Measurements from ENCODE around the gene GPR135. TPM values are rescaled to one million over a fixed set of nuclear protein-coding genes. Genes with fewer than 3 reads are reported as not detected.

Gene GPR135
- total RNA-seq, 1 experiment from 2014 or later = 0.52 TPM

- no TSS peak for BruUV-seq (replicated peaks)
- Histone ChIP-seq H3K4me3 (ENCODE audit: low read depth, low read length) (no peak overlapping the region), H3K36me3 (ENCODE audit: control insufficient read depth, insufficient read depth, low read length) (no peaks in the 10 kb centered on the region), H3K9me3 (no peaks in the 10 kb centered on the region), H3K27me3 (replicated peaks; ENCODE audit: control insufficient read depth, insufficient read depth, low read length) (no peaks in the 10 kb centered on the region), H3K4me1 (peaks cover 12% of the 10 kb centered on the region; the same call in 1 of the 2 replicates)
- Mint-ChIP-seq H3K36me3 (ENCODE audit: insufficient read depth, unreplicated experiment) (peaks cover 16% of the 10 kb centered on the region), H3K4me1 (ENCODE audit: low read depth, unreplicated experiment) (no peaks in the 10 kb centered on the region), H3K9me3 (ENCODE audit: unreplicated experiment) (no peaks in the 10 kb centered on the region), H3K27me3 (ENCODE audit: insufficient read depth, unreplicated experiment) (no peaks in the 10 kb centered on the region), H3K27ac (ENCODE audit: unreplicated experiment) (no peak overlapping the region), H3K4me3 (ENCODE audit: unreplicated experiment) (no peak overlapping the region)
- intact Hi-C loops (cut with micrococcal nuclease; ENCODE audit: unreplicated experiment) = no loop called here
- DNase-seq = no peak
- ChIA-PET POLR2A (no interaction called here), CTCF (no interaction called here)
- TF ChIP-seq CTCF (IDR thresholded peaks at IDR 0.05; ENCODE audit: insufficient read depth in 1 of 2, low read depth in 1 of 2, low read length in 1 of 2, severe bottlenecking in 1 of 2, unreplicated experiment in 1 of 2) = no peak
Measured at GRCh38 chr14:59481871-59482540, 16.8 kb upstream of the GPR135 start.

GRCh38 chr14:59481407-59481806 is 16.2 kb upstream of the GPR135 start:
- POLR2A ChIA-PET = no interaction called here
- intact Hi-C loops (cut with micrococcal nuclease; ENCODE audit: unreplicated experiment) = no loop called here
- H3K4me1 ChIP-seq = peaks cover 12% of the 10 kb centered on the region; the same call in 1 of the 2 replicates
- CTCF ChIA-PET = no interaction called here
- Mint-ChIP-seq H3K27ac (ENCODE audit: unreplicated experiment) (no peak overlapping the region), H3K36me3 (ENCODE audit: insufficient read depth, unreplicated experiment) (peaks cover 20% of the 10 kb centered on the region), H3K4me3 (ENCODE audit: unreplicated experiment) (no peak overlapping the region), H3K27me3 (ENCODE audit: insufficient read depth, unreplicated experiment) (no peaks in the 10 kb centered on the region), H3K4me1 (ENCODE audit: low read depth, unreplicated experiment) (no peaks in the 10 kb centered on the region), H3K9me3 (ENCODE audit: unreplicated experiment) (no peaks in the 10 kb centered on the region)
- DNase-seq = no peak
- no peaks in the 10 kb centered on the region for H3K9me3 ChIP-seq
- H3K27me3 ChIP-seq (replicated peaks; ENCODE audit: control insufficient read depth, insufficient read depth, low read length) = no peaks in the 10 kb centered on the region
- no peaks in the 10 kb centered on the region for H3K36me3 ChIP-seq (ENCODE audit: control insufficient read depth, insufficient read depth, low read length)
- BruUV-seq (replicated peaks) = no TSS peak
- TF ChIP-seq CTCF (IDR thresholded peaks at IDR 0.05; ENCODE audit: insufficient read depth in 1 of 2, low read depth in 1 of 2, low read length in 1 of 2, severe bottlenecking in 1 of 2, unreplicated experiment in 1 of 2) = no peak
- H3K4me3 ChIP-seq (ENCODE audit: low read depth, low read length) = no peak overlapping the region

DNA sequence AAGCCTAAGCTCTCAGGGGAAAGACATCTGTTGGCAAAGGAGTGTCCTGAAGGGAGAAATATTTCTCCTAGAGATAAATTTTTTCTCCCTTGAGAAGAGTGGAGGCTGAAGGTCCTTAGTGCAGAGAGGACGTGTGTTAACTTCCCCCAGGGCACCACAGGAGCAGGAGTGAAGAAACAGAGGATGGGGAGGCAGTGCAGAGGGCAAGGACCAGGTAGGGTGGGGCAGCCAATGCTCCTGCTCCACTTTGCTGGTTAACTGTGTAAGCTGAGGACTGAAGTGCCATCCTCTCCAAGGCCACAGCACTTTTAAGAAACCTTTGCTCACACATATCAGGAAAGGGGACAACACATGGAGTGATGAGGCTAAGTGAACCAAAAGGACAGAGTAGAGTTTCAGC is 15.0 kb upstream of the GPR135 start:
- no peak overlapping the region for H3K27ac Mint-ChIP-seq (ENCODE audit: unreplicated experiment)
- H3K27me3 Mint-ChIP-seq (ENCODE audit: insufficient read depth, unreplicated experiment) = no peaks in the 10 kb centered on the region
- POLR2A ChIA-PET = no interaction called here
- H3K9me3 Mint-ChIP-seq (ENCODE audit: unreplicated experiment) = no peaks in the 10 kb centered on the region
- peaks cover 22% of the 10 kb centered on the region for H3K36me3 Mint-ChIP-seq (ENCODE audit: insufficient read depth, unreplicated experiment)
- Histone ChIP-seq H3K9me3 (no peaks in the 10 kb centered on the region), H3K36me3 (ENCODE audit: control insufficient read depth, insufficient read depth, low read length) (peaks cover 2% of the 10 kb centered on the region; the same call in 1 of the 2 replicates), H3K4me3 (ENCODE audit: low read depth, low read length) (no peak overlapping the region), H3K4me1 (peaks cover 8% of the 10 kb centered on the region; the same call in 1 of the 2 replicates), H3K27me3 (replicated peaks; ENCODE audit: control insufficient read depth, insufficient read depth, low read length) (no peaks in the 10 kb centered on the region)
- no peaks in the 10 kb centered on the region for H3K4me1 Mint-ChIP-seq (ENCODE audit: low read depth, unreplicated experiment)
- CTCF ChIA-PET = no interaction called here
- intact Hi-C loops (cut with micrococcal nuclease; ENCODE audit: unreplicated experiment) = no loop called here
- no peak for DNase-seq
- no TSS peak for BruUV-seq (replicated peaks)
- TF ChIP-seq CTCF (IDR thresholded peaks at IDR 0.05; ENCODE audit: insufficient read depth in 1 of 2, low read depth in 1 of 2, low read length in 1 of 2, severe bottlenecking in 1 of 2, unreplicated experiment in 1 of 2) = no peak
- H3K4me3 Mint-ChIP-seq (ENCODE audit: unreplicated experiment) = no peak overlapping the region
